ENCODE measurements around the gene ARPC5. TPM values are rescaled to one million over a fixed set of nuclear protein-coding genes. Genes with fewer than 3 reads are reported as not detected.

Gene ARPC5
- total RNA-seq, 2 donors from 2014 or later, result 79.1 to 80.1 TPM

DNA sequence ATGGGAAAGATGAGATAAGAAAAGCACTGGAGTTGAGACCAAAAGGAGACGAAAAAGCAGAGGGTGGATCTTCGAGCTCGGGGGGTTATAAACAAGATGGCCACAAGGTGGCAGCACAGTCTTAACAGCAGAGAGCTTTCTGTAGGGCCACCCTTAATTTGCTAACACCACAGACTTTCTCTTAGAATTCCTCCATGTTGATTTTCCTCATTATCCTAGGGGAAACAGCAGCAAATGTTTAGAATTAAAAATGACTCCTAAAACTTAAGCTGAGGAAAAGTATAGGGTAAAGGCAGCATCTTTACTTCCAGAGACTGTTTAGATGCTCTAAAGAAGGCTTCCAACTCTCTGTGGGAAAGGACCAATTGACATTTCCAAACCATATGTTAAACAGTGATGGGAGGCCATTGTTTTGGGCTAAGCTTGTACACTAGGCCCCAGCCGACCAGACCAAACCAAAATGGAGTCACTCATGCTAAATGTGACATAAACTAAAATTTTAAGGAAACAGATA, 20.0 kb upstream of the ARPC5 start:
- no peaks in the 10 kb centered on the region for H3K27me3 Mint-ChIP-seq (ENCODE audit: low read depth)
- peak; percentile 72 to 77 for DNase-seq

DNA sequence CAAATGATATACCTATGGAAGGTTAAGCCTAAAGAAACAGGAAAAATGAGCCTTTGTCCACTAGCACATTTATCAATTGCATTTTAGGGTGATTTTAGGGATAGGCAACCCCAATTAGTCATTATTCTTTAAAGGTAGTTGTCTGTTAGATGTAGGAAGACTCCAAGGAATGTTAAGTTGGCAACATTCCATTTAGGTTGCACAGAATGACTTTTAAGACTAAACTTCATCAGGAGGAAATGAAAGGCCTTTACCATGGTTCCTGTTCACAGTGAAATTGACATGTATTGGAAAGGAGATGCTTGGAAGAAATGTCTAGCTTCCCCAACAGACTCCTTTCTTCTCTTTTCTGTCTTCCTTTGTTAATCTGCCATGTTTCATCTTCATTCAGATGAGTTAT, 19.1 kb upstream of the ARPC5 start:
- H3K9me3 Mint-ChIP-seq, result no peaks in the 10 kb centered on the region
- H3K4me1 Mint-ChIP-seq (ENCODE audit: low read depth), result peaks cover 44% of the 10 kb centered on the region
- H3K27ac Mint-ChIP-seq, result no peak overlapping the region
- DNase-seq (no peak), ATAC-seq (replicated peaks in 1 of 2) (no peak)
- no peaks in the 10 kb centered on the region for H3K36me3 Mint-ChIP-seq (ENCODE audit: insufficient read depth in 2 of 2)
- H3K4me3 Mint-ChIP-seq, result no peak overlapping the region
- no peaks in the 10 kb centered on the region for H3K27me3 Mint-ChIP-seq (ENCODE audit: low read depth)

More for the DNA sequence above, 20.0 kb upstream of the ARPC5 start:
- no peaks in the 10 kb centered on the region for H3K36me3 Mint-ChIP-seq (ENCODE audit: insufficient read depth in 2 of 2)
- peak in 1 of 2 donors; percentile 32 for ATAC-seq (replicated peaks in 1 of 2)
- H3K27ac Mint-ChIP-seq, result no peak overlapping the region
- H3K4me1 Mint-ChIP-seq (ENCODE audit: low read depth), result peaks cover 44% of the 10 kb centered on the region
- no peaks in the 10 kb centered on the region for H3K9me3 Mint-ChIP-seq
- no peak overlapping the region for H3K4me3 Mint-ChIP-seq

DNA sequence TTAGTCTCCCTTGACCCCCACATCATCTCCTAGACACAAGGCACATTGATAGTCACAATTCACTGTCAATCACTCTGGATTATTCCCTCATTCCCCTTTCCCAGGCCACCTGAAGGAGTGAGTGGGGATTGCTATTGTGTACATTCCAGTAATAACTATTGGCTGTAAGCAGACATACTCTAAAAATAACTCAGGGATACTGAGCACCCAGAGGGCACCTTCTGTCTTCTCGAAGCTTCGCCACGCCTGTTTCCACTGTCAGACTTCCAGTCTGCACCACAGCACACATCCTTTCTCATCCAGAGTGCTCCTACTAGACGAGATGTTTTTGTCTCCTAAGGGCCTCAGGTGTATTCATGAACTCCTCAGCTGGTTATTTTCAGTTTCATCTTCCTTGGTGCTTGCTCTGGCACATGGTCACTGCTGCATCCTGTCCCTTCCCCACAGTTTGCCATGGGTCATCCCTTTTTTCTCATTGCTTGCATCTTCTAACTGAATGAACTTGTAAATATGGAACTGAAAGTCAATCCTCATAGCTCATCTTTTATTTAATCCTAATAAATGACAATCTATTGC, 18.4 kb upstream of the ARPC5 start:
- no peak for DNase-seq
- ATAC-seq (replicated peaks in 1 of 2), result no peak
- peak overlapping the region; percentile 38 for H3K27ac Mint-ChIP-seq
- no peaks in the 10 kb centered on the region for H3K27me3 Mint-ChIP-seq (ENCODE audit: low read depth)
- no peaks in the 10 kb centered on the region for H3K9me3 Mint-ChIP-seq
- no peaks in the 10 kb centered on the region for H3K36me3 Mint-ChIP-seq (ENCODE audit: insufficient read depth in 2 of 2)
- H3K4me1 Mint-ChIP-seq (ENCODE audit: low read depth), result peaks cover 44% of the 10 kb centered on the region
- peak overlapping the region in 1 of 2 donors; percentile 19 for H3K4me3 Mint-ChIP-seq

DNA sequence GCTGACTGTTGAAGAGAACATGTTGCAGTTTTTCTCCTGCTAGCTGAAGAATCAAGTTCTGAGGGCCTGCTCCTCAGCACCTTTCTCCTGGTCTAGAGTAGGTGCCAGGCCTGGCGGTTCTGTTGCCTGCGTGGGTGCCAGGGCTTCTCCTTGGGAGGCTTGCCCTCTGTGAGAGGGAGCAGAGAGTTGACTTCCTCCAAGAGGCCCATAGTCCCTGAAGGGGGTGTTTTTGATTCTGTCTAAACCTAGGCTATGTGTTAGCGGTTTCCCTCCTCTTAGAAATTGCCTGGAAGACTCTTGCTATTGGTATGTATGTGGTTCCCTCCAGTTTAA, 17.8 kb upstream of the ARPC5 start:
- Mint-ChIP-seq H3K36me3 (ENCODE audit: insufficient read depth in 2 of 2) (no peaks in the 10 kb centered on the region), H3K27me3 (ENCODE audit: low read depth) (no peaks in the 10 kb centered on the region), H3K27ac (no peak overlapping the region), H3K4me1 (ENCODE audit: low read depth) (peaks cover 44% of the 10 kb centered on the region), H3K4me3 (no peak overlapping the region), H3K9me3 (no peaks in the 10 kb centered on the region)
- no peak for ATAC-seq (replicated peaks in 1 of 2)
- DNase-seq, result no peak

DNA sequence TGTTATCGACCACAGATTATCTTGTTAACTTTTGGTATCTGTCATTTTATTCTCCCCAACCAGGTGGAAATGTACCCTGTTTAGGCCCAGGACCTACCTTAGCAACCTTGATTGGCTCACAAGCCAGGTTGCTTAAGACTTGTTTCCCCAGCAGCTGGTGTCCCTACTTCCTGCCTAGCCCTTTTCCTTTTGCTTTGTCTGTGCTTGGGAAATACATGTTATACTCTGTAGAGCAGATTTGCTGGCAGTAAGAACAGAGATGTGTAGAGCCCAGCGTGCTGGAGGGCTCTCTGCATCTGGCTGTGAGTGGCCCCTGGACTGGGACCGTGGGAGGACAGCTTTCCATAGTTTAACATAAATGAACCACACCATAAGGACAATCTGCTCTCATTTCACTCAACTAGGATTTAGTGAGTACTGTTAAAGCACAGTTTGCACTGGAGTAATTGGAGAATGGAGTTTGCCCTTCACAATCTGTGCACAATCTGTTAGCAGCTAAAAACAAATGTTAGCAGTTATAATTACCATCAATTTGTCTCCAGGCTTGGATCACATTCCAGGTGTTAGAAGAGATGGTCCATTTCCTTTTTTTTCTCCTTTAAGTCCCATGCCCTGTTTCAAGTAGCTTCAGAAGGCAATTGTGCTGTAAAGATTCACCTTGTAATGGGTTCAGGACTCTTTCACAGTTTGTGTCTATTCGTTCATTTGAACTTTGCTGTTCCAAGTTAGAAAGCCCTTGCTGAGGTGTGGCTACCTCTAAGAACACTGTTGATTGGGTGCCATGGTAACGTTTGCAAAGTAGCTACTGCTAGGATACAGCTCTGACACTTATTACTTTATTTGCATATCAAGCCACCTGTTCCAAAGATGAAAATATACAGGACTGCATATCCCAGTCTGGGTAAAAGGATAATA, 17.2 kb upstream of the ARPC5 start, which contains the start of gene APOBEC4:
APOBEC4 (minus strand) TSS at position 770 of the 915 bp plus-strand sequence. CDS start 4,535 bp downstream, outside the sequence.
- peak; percentile 56 to 57 for ATAC-seq (replicated peaks in 1 of 2)
- H3K9me3 Mint-ChIP-seq, result no peaks in the 10 kb centered on the region
- peaks cover 44% of the 10 kb centered on the region for H3K4me1 Mint-ChIP-seq (ENCODE audit: low read depth)
- H3K36me3 Mint-ChIP-seq (ENCODE audit: insufficient read depth in 2 of 2), result no peaks in the 10 kb centered on the region
- peak within 1 kb of the TSS; percentile 97 for H3K27ac Mint-ChIP-seq
- no peaks in the 10 kb centered on the region for H3K27me3 Mint-ChIP-seq (ENCODE audit: low read depth)
- peak within 1 kb of the TSS; percentile 25 to 68 for H3K4me3 Mint-ChIP-seq
- DNase-seq, result no peak

DNA sequence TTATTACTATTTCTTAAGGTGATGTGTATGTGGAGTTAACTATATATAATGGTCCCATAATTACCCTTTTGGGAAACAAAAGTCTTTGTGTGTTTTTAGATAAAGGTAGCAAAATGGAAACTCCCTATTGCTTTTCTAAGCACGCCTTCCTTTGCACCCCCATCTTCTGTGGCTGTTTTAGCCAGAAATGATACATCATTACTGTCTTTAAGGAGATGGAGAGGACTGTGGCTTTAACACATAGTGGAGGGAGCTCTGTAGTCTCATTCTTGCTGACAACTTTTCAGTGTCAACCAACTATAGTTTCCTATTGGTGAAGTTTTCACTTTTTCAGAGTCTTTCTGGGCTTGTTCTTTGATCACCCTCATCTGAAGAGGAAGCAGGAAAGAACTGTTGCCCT, 16.5 kb upstream of the ARPC5 start:
- H3K27ac Mint-ChIP-seq, result peak overlapping the region; percentile 97
- ATAC-seq (replicated peaks in 1 of 2) (peak; percentile 97 to 99), DNase-seq (peak; percentile 40 to 53)
- H3K36me3 Mint-ChIP-seq (ENCODE audit: insufficient read depth in 2 of 2), result no peaks in the 10 kb centered on the region
- H3K9me3 Mint-ChIP-seq, result no peaks in the 10 kb centered on the region
- H3K4me1 Mint-ChIP-seq (ENCODE audit: low read depth), result peaks cover 44% of the 10 kb centered on the region
- no peaks in the 10 kb centered on the region for H3K27me3 Mint-ChIP-seq (ENCODE audit: low read depth)
- peak overlapping the region; percentile 25 to 68 for H3K4me3 Mint-ChIP-seq

DNA sequence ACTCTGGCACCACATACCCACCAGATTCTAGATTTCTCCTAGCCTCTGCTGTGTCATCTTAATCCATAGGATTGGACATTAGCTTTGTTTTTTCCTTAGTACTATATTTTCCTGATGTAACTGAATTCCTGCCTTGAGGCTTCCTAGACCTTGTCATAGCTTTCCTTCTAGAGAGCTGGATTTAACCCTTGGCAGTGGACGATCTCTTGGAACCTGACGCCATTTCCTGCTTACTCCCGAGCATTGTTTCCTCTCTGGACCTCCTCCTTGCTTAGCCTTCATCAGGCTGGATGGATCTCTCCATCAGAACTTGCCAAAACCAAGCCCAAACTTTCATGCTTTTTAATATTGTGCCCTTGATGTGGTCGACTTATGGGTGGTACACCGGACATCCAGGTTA, 16.0 kb upstream of the ARPC5 start:
- Mint-ChIP-seq H3K4me3 (peak overlapping the region; percentile 25 to 68), H3K36me3 (ENCODE audit: insufficient read depth in 2 of 2) (no peaks in the 10 kb centered on the region), H3K27ac (peak overlapping the region; percentile 97), H3K4me1 (ENCODE audit: low read depth) (peaks cover 44% of the 10 kb centered on the region), H3K9me3 (no peaks in the 10 kb centered on the region), H3K27me3 (ENCODE audit: low read depth) (no peaks in the 10 kb centered on the region)
- DNase-seq (no peak), ATAC-seq (replicated peaks in 1 of 2) (no peak)

DNA sequence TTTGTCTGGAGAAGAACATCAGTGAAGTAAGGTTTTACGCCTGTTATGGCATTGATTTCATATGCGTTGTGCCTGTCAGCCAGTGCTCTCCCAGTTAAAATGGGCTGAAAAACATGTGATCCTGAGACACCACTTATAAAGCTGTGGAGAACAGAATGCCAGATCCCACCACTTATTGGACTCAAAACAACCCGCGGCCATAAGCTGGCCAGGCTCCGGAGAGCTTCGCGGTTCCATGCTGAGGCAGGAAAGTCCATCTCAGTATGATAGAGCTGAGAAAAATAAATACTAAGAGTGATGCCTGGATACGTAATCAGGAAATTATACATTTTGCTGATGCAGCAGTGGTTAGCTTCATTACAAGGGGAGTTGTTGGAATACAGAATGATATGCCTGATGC, 12.5 kb upstream of the ARPC5 start:
- H3K4me1 Mint-ChIP-seq (ENCODE audit: low read depth), result peaks cover 21% of the 10 kb centered on the region
- no peaks in the 10 kb centered on the region for H3K36me3 Mint-ChIP-seq (ENCODE audit: insufficient read depth in 2 of 2)
- DNase-seq, result no peak
- no peaks in the 10 kb centered on the region for H3K27me3 Mint-ChIP-seq (ENCODE audit: low read depth)
- H3K4me3 Mint-ChIP-seq, result no peak overlapping the region
- no peak for ATAC-seq (replicated peaks in 1 of 2)
- H3K9me3 Mint-ChIP-seq, result no peaks in the 10 kb centered on the region
- H3K27ac Mint-ChIP-seq, result no peak overlapping the region

DNA sequence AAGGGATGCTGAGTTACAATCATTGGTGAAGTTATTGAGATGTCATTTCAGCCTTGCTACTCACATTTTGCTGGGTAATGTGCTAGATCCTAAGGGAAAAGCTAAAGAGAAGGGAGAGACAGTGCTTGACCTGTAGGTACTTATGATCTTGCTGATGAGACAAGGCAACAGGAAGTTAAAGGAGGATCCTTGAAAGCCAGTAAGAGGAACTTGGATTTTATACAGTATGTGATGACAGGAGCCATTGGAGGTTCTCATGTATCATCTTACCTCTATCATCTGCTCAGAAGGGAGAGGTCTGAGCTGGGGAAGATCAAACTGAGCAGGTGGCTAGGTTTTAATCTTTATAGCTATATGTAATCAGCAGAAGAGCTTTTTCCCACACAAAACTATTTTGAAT, 11.2 kb upstream of the ARPC5 start:
- ATAC-seq (replicated peaks in 1 of 2) (no peak), DNase-seq (no peak)
- Mint-ChIP-seq H3K4me1 (ENCODE audit: low read depth) (peaks cover 8% of the 10 kb centered on the region), H3K4me3 (no peak overlapping the region), H3K27me3 (ENCODE audit: low read depth) (no peaks in the 10 kb centered on the region), H3K9me3 (no peaks in the 10 kb centered on the region), H3K27ac (no peak overlapping the region), H3K36me3 (ENCODE audit: insufficient read depth in 2 of 2) (no peaks in the 10 kb centered on the region)

DNA sequence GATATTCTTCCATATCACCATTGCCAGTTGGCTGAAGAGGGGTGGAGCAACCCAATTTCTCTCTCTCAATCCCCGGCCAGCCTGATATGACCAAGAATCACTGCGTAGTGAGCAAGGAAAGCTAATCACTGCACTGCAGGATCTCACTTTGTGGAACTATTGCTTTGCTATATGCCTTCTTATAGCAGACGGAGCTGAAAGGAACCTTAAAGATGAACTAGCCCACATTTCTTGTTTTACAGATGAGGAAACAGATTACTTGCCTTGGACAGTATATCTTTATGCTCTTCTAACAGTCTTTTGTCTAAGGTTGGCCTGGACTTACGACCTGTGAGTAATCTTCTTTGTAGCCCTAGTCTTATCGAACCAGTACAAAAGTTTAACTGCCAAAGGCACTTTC, 9.9 kb upstream of the ARPC5 start:
- ATAC-seq (replicated peaks in 1 of 2), result no peak
- Mint-ChIP-seq H3K27me3 (ENCODE audit: low read depth) (no peaks in the 10 kb centered on the region), H3K27ac (no peak overlapping the region), H3K9me3 (no peaks in the 10 kb centered on the region), H3K36me3 (ENCODE audit: insufficient read depth in 2 of 2) (no peaks in the 10 kb centered on the region), H3K4me3 (no peak overlapping the region), H3K4me1 (ENCODE audit: low read depth) (no peaks in the 10 kb centered on the region)
- no peak for DNase-seq

DNA sequence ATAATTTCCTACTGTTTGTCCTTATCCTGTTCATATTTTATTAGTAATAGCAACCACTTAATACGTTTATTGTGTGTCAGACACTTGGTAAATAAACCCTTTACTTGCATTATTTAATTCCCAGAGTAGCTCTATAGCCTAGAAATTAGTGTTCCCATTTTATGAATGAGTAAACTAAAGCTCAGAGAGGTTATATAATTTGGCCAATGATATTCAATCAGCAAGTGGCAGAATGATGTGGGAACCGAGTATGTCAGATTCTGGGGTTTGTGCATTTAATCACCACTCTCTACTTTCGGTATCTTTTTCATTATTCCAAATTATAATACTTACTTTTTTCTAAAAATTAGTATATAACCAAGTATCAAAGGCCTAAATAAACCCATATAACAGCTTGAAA, 6.6 kb upstream of the ARPC5 start:
- ATAC-seq (replicated peaks in 1 of 2) (peak in 1 of 2 donors; percentile 35), DNase-seq (no peak)
- no peaks in the 10 kb centered on the region for H3K9me3 Mint-ChIP-seq
- no peak overlapping the region for H3K4me3 Mint-ChIP-seq
- H3K27me3 Mint-ChIP-seq (ENCODE audit: low read depth), result no peaks in the 10 kb centered on the region
- H3K36me3 Mint-ChIP-seq (ENCODE audit: insufficient read depth in 2 of 2), result no peaks in the 10 kb centered on the region
- peaks cover 2% of the 10 kb centered on the region for H3K4me1 Mint-ChIP-seq (ENCODE audit: low read depth)
- H3K27ac Mint-ChIP-seq, result no peak overlapping the region

DNA sequence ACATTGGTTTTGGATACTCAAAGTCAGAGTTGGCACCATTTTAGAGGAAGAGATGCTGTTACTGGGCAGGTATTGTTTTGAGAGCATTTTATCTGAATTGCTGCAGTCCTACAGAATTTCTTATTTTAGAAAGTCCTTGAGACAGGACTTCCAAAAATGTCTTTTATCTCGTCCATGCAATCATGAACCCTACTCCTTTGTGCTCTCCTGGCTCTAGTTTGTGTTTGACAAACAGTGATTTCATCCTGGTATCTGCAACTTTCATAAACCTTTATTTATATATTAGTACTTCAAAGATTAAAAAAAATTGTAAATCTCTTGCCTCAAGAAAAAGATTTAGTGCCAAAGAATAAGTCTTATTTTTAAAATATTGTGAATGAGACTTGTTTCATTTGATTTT, 4.6 kb upstream of the ARPC5 start:
- Mint-ChIP-seq H3K4me1 (ENCODE audit: low read depth) (peaks cover 16% of the 10 kb centered on the region), H3K27ac (no peak overlapping the region), H3K4me3 (no peak overlapping the region), H3K27me3 (ENCODE audit: low read depth) (no peaks in the 10 kb centered on the region), H3K9me3 (no peaks in the 10 kb centered on the region), H3K36me3 (ENCODE audit: insufficient read depth in 2 of 2) (peaks cover 4 to 6% of the 10 kb centered on the region in 2 donors)
- ATAC-seq (replicated peaks in 1 of 2), result no peak
- no peak for DNase-seq

DNA sequence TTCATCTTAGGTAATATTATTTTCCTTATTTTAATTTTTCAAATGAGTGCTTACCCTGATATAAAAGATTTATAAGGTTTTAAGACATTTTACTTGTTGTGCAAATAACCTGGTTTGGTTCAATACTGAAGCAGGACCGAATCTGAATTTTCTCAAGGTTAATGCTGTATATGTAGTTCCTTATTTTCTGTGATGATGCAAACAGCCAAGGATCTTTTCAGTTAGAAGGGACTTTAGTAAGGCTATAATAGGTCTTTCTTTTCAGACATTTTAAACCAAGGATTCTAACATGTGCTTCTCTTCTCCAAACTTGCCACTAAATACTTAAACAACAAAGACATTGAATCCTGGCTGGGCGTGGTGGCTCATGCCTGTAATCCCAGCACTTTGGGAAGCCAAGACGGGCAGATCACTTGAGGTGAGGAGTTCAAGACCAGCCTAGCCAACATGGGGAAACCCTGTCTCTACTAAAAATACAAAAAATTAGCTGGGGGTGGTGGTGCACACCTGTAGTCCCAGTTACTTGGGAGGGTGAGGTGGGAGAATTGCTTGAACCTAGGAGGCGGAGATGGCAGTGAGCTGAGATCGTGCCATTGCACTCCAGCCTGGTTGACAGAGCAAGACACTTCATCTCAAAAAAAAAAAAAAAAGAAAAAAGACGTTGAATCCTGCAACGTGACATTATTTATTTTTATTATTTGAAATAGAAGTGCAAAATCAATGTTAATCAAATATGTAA, 3.2 kb upstream of the ARPC5 start:
- H3K36me3 Mint-ChIP-seq (ENCODE audit: insufficient read depth in 2 of 2), result peaks cover 7 to 8% of the 10 kb centered on the region in 2 donors
- no peak overlapping the region for H3K27ac Mint-ChIP-seq
- H3K9me3 Mint-ChIP-seq, result no peaks in the 10 kb centered on the region
- H3K4me1 Mint-ChIP-seq (ENCODE audit: low read depth), result peaks cover 17% of the 10 kb centered on the region
- H3K27me3 Mint-ChIP-seq (ENCODE audit: low read depth), result no peaks in the 10 kb centered on the region
- no peak overlapping the region for H3K4me3 Mint-ChIP-seq
- DNase-seq (no peak), ATAC-seq (replicated peaks in 1 of 2) (no peak)

All from activated T-cell treated with anti-CD3 and anti-CD28 coated beads, Interleukin-2, amount 50 U/mL, for 72 hours (primary cell).